DND-41 (cell line): ENCODE data around the gene CHRNE.

Experiments used
- ATAC-seq: fragments of 200-7000 bp; cut with Tn5 transposase; 3 replicates; pipeline ENCODE4 v1.9.1; 2021; ENCODE audit warnings: low read depth; ENCODE audit not compliant: insufficient read depth
- DNase-seq: peaks from one replicate; pipeline ENCODE4 v3.0.0-alpha.2; 2020
- H2AFZ ChIP-seq: 2 replicates; pipeline ENCODE4 v1.6.0; 2012; ENCODE audit warnings: low read depth, low read length
- H3K27ac ChIP-seq: 2 replicates; pipeline ENCODE4 v1.5.1; 2012; ENCODE audit warnings: low read length, inconsistent platforms
- H3K27me3 ChIP-seq: fragments of 200-600 bp; sonication (generic); 2 replicates; pipeline ENCODE4 v1.6.0; 2012; ENCODE audit warnings: low read length, mild to moderate bottlenecking, inconsistent platforms; ENCODE audit not compliant: insufficient read depth, poor library complexity
- H3K36me3 ChIP-seq: 2 replicates; pipeline ENCODE4 v1.5.1; 2012; ENCODE audit warnings: low read length, inconsistent platforms; ENCODE audit not compliant: insufficient read depth
- H3K4me1 ChIP-seq: 2 replicates; pipeline ENCODE4 v1.5.1; 2012; ENCODE audit warnings: mild to moderate bottlenecking, low read length; ENCODE audit not compliant: insufficient read depth
- H3K4me2 ChIP-seq: 2 replicates; pipeline ENCODE4 v1.6.0; 2012; ENCODE audit warnings: mild to moderate bottlenecking, moderate library complexity, low read length, inconsistent platforms; ENCODE audit not compliant: insufficient read depth
- H3K4me3 ChIP-seq, 2 experiments: fragments of 200-600 bp in 1 of 2; shearing (Covaris generic) in 1 of 2; 2 replicates each; pipeline ENCODE4 v1.5.1; 2012 to 2016; ENCODE audit warnings: inconsistent platforms in 2 of 2, low read length in 2 of 2, mild to moderate bottlenecking in 2 of 2, low read depth in 1 of 2, moderate library complexity in 1 of 2
- H3K79me2 ChIP-seq: 2 replicates; pipeline ENCODE4 v1.6.0; 2012; ENCODE audit warnings: low read length, inconsistent platforms; ENCODE audit not compliant: insufficient read depth
- H3K9ac ChIP-seq: 2 replicates; pipeline ENCODE4 v1.6.0; 2012; ENCODE audit warnings: low read depth, mild to moderate bottlenecking, inconsistent platforms, low read length, moderate library complexity
- H3K9me3 ChIP-seq: 2 replicates; pipeline ENCODE4 v1.5.1; 2012; ENCODE audit warnings: low read length, moderate library complexity, mild to moderate bottlenecking, inconsistent platforms; ENCODE audit not compliant: insufficient read depth, severe bottlenecking
- H4K20me1 ChIP-seq: 2 replicates; pipeline ENCODE4 v1.6.0; 2012; ENCODE audit warnings: low read length; ENCODE audit not compliant: insufficient read depth
- EZH2 ChIP-seq: IDR thresholded peaks from 3 replicates; pipeline ENCODE4 v1.6.1; 2012; ENCODE audit warnings: borderline replicate concordance, low read depth, mild to moderate bottlenecking, moderate library complexity, low read length, inconsistent platforms; ENCODE audit not compliant: severe bottlenecking
- TF ChIP-seq, protein P1 (sequence below): IDR thresholded peaks from 2 replicates; pipeline ENCODE4 v1.5.1; 2012; ENCODE audit warnings: borderline replicate concordance, low read length, moderate library complexity, mild to moderate bottlenecking; ENCODE audit not compliant: poor library complexity, severe bottlenecking; ENCODE audit errors: extremely low read depth

CHRNE gene

GRCh38 chr17:4850246-4850645 is 52.7 kb downstream of the CHRNE start:
- H3K4me1 ChIP-seq: no peaks in the 10 kb centered on the region
- ATAC-seq: no peak
- no peaks in the 10 kb centered on the region for H3K27me3 ChIP-seq
- no peaks in the 10 kb centered on the region for H3K9me3 ChIP-seq
- H3K4me2 ChIP-seq: no peak overlapping the region
- no peak overlapping the region for H3K27ac ChIP-seq
- peaks cover 85% of the 10 kb centered on the region for H4K20me1 ChIP-seq
- TF ChIP-seq EZH2: no peak
- TF ChIP-seq, protein P1, sequence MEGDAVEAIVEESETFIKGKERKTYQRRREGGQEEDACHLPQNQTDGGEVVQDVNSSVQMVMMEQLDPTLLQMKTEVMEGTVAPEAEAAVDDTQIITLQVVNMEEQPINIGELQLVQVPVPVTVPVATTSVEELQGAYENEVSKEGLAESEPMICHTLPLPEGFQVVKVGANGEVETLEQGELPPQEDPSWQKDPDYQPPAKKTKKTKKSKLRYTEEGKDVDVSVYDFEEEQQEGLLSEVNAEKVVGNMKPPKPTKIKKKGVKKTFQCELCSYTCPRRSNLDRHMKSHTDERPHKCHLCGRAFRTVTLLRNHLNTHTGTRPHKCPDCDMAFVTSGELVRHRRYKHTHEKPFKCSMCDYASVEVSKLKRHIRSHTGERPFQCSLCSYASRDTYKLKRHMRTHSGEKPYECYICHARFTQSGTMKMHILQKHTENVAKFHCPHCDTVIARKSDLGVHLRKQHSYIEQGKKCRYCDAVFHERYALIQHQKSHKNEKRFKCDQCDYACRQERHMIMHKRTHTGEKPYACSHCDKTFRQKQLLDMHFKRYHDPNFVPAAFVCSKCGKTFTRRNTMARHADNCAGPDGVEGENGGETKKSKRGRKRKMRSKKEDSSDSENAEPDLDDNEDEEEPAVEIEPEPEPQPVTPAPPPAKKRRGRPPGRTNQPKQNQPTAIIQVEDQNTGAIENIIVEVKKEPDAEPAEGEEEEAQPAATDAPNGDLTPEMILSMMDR: no peak
- H2AFZ ChIP-seq: no peak overlapping the region
- no peak overlapping the region for H3K4me3 ChIP-seq
- DNase-seq: no peak
- no peak overlapping the region for H3K9ac ChIP-seq
- H3K36me3 ChIP-seq: peaks cover 7% of the 10 kb centered on the region
- H3K79me2 ChIP-seq: peaks cover 56% of the 10 kb centered on the region

DNA sequence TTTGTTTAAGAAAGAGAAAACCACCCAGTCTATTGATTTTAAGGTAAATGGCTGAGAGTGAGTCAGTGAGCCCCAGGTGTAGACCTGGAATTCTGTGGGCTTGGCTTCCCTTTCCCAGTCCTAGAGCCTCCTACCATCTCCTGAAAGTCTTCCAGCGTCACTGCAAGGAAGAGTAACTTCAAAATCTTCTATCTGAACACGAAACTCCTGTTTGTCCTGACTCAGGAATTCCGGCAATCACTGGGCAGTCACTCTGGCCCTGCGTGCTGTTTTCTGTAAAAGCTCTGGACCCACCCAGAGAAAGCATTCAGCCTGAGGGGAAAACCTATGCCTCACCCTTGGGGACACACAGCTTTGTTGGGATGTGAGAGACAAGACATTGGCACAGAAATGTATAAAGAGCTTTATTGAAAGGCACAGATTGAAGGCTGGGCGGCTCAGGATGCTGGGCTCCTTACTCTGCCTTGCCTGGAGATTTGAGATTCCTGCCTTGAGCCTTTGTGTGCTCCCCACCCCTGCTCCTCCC is 53.8 kb downstream of the CHRNE start:
- Histone ChIP-seq H2AFZ (no peak overlapping the region), H3K27ac (no peak overlapping the region), H3K27me3 (no peaks in the 10 kb centered on the region), H3K4me1 (no peaks in the 10 kb centered on the region), H3K79me2 (peaks cover 52% of the 10 kb centered on the region), H3K9ac (no peak overlapping the region), H4K20me1 (peaks cover 87% of the 10 kb centered on the region), H3K36me3 (peaks cover under 1% of the 10 kb centered on the region; the same call in 1 of the 2 replicates), H3K9me3 (no peaks in the 10 kb centered on the region), H3K4me3 (no peak overlapping the region), H3K4me2 (no peak overlapping the region)
- no peak for ATAC-seq
- no peak for DNase-seq
- TF ChIP-seq, protein P1: no peak
- TF ChIP-seq EZH2: no peak
